Stomach (tissue), 4 donors: Measurements from ENCODE around the gene CFAP74.

Experiments used
- EP300 ChIP-seq: sonication (generic); formaldehyde crosslinking; IDR thresholded peaks from one replicate; pipeline ENCODE4 v1.6.1; 2017; ENCODE audit warnings: antibody characterized with exemption
- POLR2A ChIP-seq, 4 donors: fragments of 450-650 bp; IDR thresholded peaks; one replicate each; pipeline ENCODE4 v1.6.1; 2016; ENCODE audit warnings: antibody characterized with exemption in 4 of 4, control low read depth in 2 of 4, mild to moderate bottlenecking in 1 of 4, moderate library complexity in 1 of 4

DNA sequence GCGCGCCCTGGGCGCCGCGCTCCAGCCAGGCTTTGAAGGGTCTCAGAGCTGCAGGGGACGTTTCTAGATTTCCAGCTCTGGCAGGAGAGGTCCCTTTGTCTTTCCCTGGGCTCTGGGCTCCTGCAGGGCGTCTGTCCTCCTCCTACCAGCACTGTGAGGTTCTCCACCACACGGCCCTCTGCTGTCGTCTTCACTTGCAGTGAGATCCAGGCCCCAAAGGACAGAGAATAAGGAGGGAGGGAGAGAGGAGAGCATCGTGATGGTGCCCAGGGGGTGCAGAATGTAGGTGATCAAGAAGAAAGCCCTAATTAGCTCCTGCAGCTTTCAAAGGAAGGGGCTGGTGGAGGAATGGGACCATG is 108.5 kb downstream of the CFAP74 start:
- TF ChIP-seq POLR2A (IDR thresholded peaks at IDR 0.05): no peak
- TF ChIP-seq EP300: no peak
